H9 (cell line): ENCODE measurements around the gene MAPKAP1. TPM values are rescaled to one million over a fixed set of nuclear protein-coding genes. Genes with fewer than 3 reads are reported as not detected.

Experiments
- DNase-seq: peaks from one replicate; pipeline ENCODE4 v3.0.0-alpha.2; 2017
- H2AFZ ChIP-seq: one replicate; pipeline ENCODE4 v1.6.1; 2013; ENCODE audit warnings: mild to moderate bottlenecking, low read length, control low read depth, moderate library complexity
- H2AK5ac ChIP-seq: 2 replicates; pipeline ENCODE4 v1.6.1; 2013; ENCODE audit warnings: low read length, control low read depth, mixed read lengths; ENCODE audit not compliant: insufficient read length
- H2BK120ac ChIP-seq: one replicate; pipeline ENCODE4 v1.6.1; 2013; ENCODE audit warnings: low read depth, mild to moderate bottlenecking, low read length, control low read depth, inconsistent platforms; ENCODE audit not compliant: poor library complexity, severe bottlenecking
- H2BK12ac ChIP-seq: 2 replicates; pipeline ENCODE4 v1.6.1; 2013; ENCODE audit warnings: low read length, control low read depth, mixed read lengths, low read depth; ENCODE audit not compliant: insufficient read length
- H2BK15ac ChIP-seq: 2 replicates; pipeline ENCODE4 v1.6.1; 2013; ENCODE audit warnings: low read depth, low read length, control low read depth
- H2BK20ac ChIP-seq: one replicate; pipeline ENCODE4 v1.6.1; 2013; ENCODE audit warnings: low read depth, mild to moderate bottlenecking, low read length, control low read depth, inconsistent platforms; ENCODE audit not compliant: poor library complexity, severe bottlenecking
- H2BK5ac ChIP-seq: 2 replicates; pipeline ENCODE4 v1.6.1; 2013; ENCODE audit warnings: low read length, control low read depth, mixed read lengths; ENCODE audit not compliant: insufficient read length
- H3K14ac ChIP-seq: 2 replicates; pipeline ENCODE4 v1.6.1; 2013; ENCODE audit warnings: low read length, control low read depth; ENCODE audit not compliant: insufficient read depth
- H3K18ac ChIP-seq: 2 replicates; pipeline ENCODE4 v1.6.1; 2013; ENCODE audit warnings: low read depth, mild to moderate bottlenecking, mixed read lengths, low read length, control low read depth; ENCODE audit not compliant: insufficient read length
- H3K23ac ChIP-seq: 2 replicates; pipeline ENCODE4 v1.6.1; 2013; ENCODE audit warnings: low read length, control low read depth, mixed read lengths, low read depth; ENCODE audit not compliant: insufficient read length
- H3K23me2 ChIP-seq: 2 replicates; pipeline ENCODE4 v1.6.1; 2013; ENCODE audit warnings: low read depth, mild to moderate bottlenecking, mixed read lengths, low read length, control low read depth; ENCODE audit not compliant: insufficient read length, poor library complexity, severe bottlenecking
- H3K27ac ChIP-seq: 2 replicates; pipeline ENCODE4 v1.5.1; 2013; ENCODE audit warnings: low read length, control low read depth, mixed read lengths, low read depth; ENCODE audit not compliant: insufficient read length
- H3K27me3 ChIP-seq: 2 replicates; pipeline ENCODE4 v1.6.1; 2013; ENCODE audit warnings: low read length, control low read depth, inconsistent platforms; ENCODE audit not compliant: insufficient read depth
- H3K4ac ChIP-seq: 2 replicates; pipeline ENCODE4 v1.6.1; 2013; ENCODE audit warnings: low read depth, mild to moderate bottlenecking, control low read depth, inconsistent platforms, low read length, moderate library complexity
- H3K4me1 ChIP-seq: 2 replicates; pipeline ENCODE4 v1.6.1; 2013; ENCODE audit warnings: low read length, control low read depth, inconsistent platforms; ENCODE audit not compliant: insufficient read depth
- H3K4me2 ChIP-seq: 2 replicates; pipeline ENCODE4 v1.6.1; 2013; ENCODE audit warnings: low read length, control low read depth, mixed read lengths; ENCODE audit not compliant: insufficient read length, insufficient read depth
- H3K56ac ChIP-seq: 2 replicates; pipeline ENCODE4 v1.6.1; 2013; ENCODE audit warnings: low read depth, mild to moderate bottlenecking, mixed read lengths, low read length, control low read depth; ENCODE audit not compliant: insufficient read length
- H3K79me1 ChIP-seq: 2 replicates; pipeline ENCODE4 v1.6.1; 2013; ENCODE audit warnings: low read depth, mild to moderate bottlenecking, moderate library complexity, low read length, control low read depth, inconsistent platforms; ENCODE audit not compliant: insufficient read depth, poor library complexity, severe bottlenecking
- H3K79me2 ChIP-seq: 2 replicates; pipeline ENCODE4 v1.6.1; 2013; ENCODE audit warnings: low read length, control low read depth, inconsistent platforms; ENCODE audit not compliant: insufficient read depth
- H3K9ac ChIP-seq: 2 replicates; pipeline ENCODE4 v1.6.1; 2013; ENCODE audit warnings: low read length, control low read depth, mixed read lengths; ENCODE audit not compliant: insufficient read length; ENCODE audit errors: extremely low read depth
- H3K9me3 ChIP-seq: one replicate; pipeline ENCODE4 v1.6.1; 2013; ENCODE audit warnings: low read depth, low read length, inconsistent platforms; ENCODE audit not compliant: control insufficient read depth
- H3T11ph ChIP-seq: one replicate; pipeline ENCODE4 v1.6.1; 2013; ENCODE audit warnings: mild to moderate bottlenecking, low read length, control low read depth, inconsistent platforms
- H4K20me1 ChIP-seq: one replicate; pipeline ENCODE4 v1.6.1; 2013; ENCODE audit not compliant: control insufficient read depth, insufficient read length, insufficient read depth
- H4K5ac ChIP-seq: 2 replicates; pipeline ENCODE4 v1.6.1; 2013; ENCODE audit warnings: low read depth, mild to moderate bottlenecking, mixed read lengths, low read length, control low read depth; ENCODE audit not compliant: insufficient read length
- H4K8ac ChIP-seq: replicated peaks from 2 replicates; pipeline ENCODE4 v1.6.1; 2013; ENCODE audit warnings: low read length, control low read depth, mixed read lengths, low read depth; ENCODE audit not compliant: insufficient read length
- H4K91ac ChIP-seq: 2 replicates; pipeline ENCODE4 v1.6.1; 2013; ENCODE audit warnings: low read depth, mild to moderate bottlenecking, moderate library complexity, mixed read lengths, low read length, control low read depth; ENCODE audit not compliant: insufficient read length
- H3K27ac Mint-ChIP-seq, 3 experiments: 2 replicates in 2 of 3; 3 replicates in 1 of 3; pipeline ENCODE4 v1.8.0; 2020 to 2021; ENCODE audit warnings: mixed read lengths in 3 of 3, mild to moderate bottlenecking in 1 of 3, moderate library complexity in 1 of 3
- H3K27me3 Mint-ChIP-seq: 2 replicates; pipeline ENCODE4 v1.8.0; 2021; ENCODE audit warnings: low read depth, mild to moderate bottlenecking, moderate library complexity, mixed read lengths
- H3K36me3 Mint-ChIP-seq, 3 experiments: 2 replicates in 2 of 3; 3 replicates in 1 of 3; pipeline ENCODE4 v1.8.0; 2020 to 2021; ENCODE audit warnings: low read depth in 3 of 3, mixed read lengths in 3 of 3; ENCODE audit not compliant: insufficient read depth in 1 of 3
- H3K4me1 Mint-ChIP-seq, 2 experiments: 2 replicates each; pipeline ENCODE4 v1.8.0; 2020; ENCODE audit warnings: mixed read lengths in 2 of 2
- H3K4me3 Mint-ChIP-seq, 2 experiments: 2 replicates in 1 of 2; 3 replicates in 1 of 2; pipeline ENCODE4 v1.8.0; 2020 to 2021; ENCODE audit warnings: mild to moderate bottlenecking in 2 of 2, mixed read lengths in 2 of 2, moderate library complexity in 1 of 2
- H3K9me3 Mint-ChIP-seq, 2 experiments: 2 replicates in 1 of 2; 3 replicates in 1 of 2; pipeline ENCODE4 v1.8.0; 2020; ENCODE audit warnings: mild to moderate bottlenecking in 2 of 2, mixed read lengths in 2 of 2, moderate library complexity in 1 of 2
- WGBS: extraction: QIAGEN DNeasy Blood & Tissue Kit; methylation state at CpG from one replicate; pipeline ENCODE4 v1.1.7; 2013; ENCODE audit warnings: missing lambda C conversion rate, low lambda C conversion rate, mixed read lengths; ENCODE audit not compliant: insufficient read length; ENCODE audit errors: extremely low coverage; 5-methylcytosine and 5-hydroxymethylcytosine counted together
- total RNA-seq: library from RNA; stranded (reverse); gene quantifications from 2 replicates; pipeline ENCODE4 v1.2.1, GENCODE V29; 2021
- TF ChIP-seq, protein P1 (sequence below): fragments of 200-600 bp; sonication (generic); conservative IDR thresholded peaks from 3 replicates; pipeline ENCODE4 v1.8.0; 2021; ENCODE audit warnings: antibody characterized with exemption, mild to moderate bottlenecking

Gene MAPKAP1
- total RNA-seq, 1 experiment from 2014 or later, result 97.0 TPM

DNA sequence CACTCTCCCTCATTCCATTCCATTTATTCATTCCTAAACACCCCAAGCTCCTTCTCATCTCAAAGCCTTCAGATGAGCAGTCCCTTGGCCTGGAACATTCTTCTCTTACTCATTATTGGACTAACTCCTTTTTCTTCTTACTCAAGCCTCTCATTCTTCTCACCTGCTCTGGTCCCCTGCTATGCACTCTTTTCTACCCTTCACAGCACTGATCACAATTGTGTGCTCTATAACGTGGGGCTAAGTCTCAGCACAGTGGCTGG lies 212.4 kb downstream of the MAPKAP1 start:
- H3K9ac ChIP-seq, result no peak overlapping the region
- H3K36me3 Mint-ChIP-seq, result no peaks in the 10 kb centered on the region
- no peak overlapping the region for H4K91ac ChIP-seq

More for the DNA sequence above, 212.4 kb downstream of the MAPKAP1 start:
- TF ChIP-seq, protein P1, sequence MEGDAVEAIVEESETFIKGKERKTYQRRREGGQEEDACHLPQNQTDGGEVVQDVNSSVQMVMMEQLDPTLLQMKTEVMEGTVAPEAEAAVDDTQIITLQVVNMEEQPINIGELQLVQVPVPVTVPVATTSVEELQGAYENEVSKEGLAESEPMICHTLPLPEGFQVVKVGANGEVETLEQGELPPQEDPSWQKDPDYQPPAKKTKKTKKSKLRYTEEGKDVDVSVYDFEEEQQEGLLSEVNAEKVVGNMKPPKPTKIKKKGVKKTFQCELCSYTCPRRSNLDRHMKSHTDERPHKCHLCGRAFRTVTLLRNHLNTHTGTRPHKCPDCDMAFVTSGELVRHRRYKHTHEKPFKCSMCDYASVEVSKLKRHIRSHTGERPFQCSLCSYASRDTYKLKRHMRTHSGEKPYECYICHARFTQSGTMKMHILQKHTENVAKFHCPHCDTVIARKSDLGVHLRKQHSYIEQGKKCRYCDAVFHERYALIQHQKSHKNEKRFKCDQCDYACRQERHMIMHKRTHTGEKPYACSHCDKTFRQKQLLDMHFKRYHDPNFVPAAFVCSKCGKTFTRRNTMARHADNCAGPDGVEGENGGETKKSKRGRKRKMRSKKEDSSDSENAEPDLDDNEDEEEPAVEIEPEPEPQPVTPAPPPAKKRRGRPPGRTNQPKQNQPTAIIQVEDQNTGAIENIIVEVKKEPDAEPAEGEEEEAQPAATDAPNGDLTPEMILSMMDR, result no peak
- Histone ChIP-seq H4K8ac (no peak overlapping the region), H3T11ph (no peak overlapping the region), H3K79me2 (no peaks in the 10 kb centered on the region), H2BK20ac (no peak overlapping the region), H3K14ac (no peak overlapping the region), H3K79me1 (no peaks in the 10 kb centered on the region), H3K4me2 (no peak overlapping the region), H2BK120ac (no peak overlapping the region), H3K27me3 (no peaks in the 10 kb centered on the region), H3K4me1 (peaks cover 17% of the 10 kb centered on the region), H3K18ac (no peak overlapping the region), H3K23me2 (no peaks in the 10 kb centered on the region), H4K20me1 (no peaks in the 10 kb centered on the region), H2AFZ (no peak overlapping the region), H2BK5ac (no peak overlapping the region), H3K23ac (no peak overlapping the region), H2BK12ac (no peak overlapping the region), H3K4ac (no peak overlapping the region), H4K5ac (no peak overlapping the region), H3K27ac (no peak overlapping the region), H3K56ac (no peak overlapping the region), H3K9me3 (no peaks in the 10 kb centered on the region), H2BK15ac (no peak overlapping the region), H2AK5ac (no peak overlapping the region)
- H3K27me3 Mint-ChIP-seq, result no peaks in the 10 kb centered on the region
- H3K4me1 Mint-ChIP-seq, result peaks cover 31 to 34% of the 10 kb centered on the region in 2 experiments
- no peak overlapping the region; a peak in 1 of 7 replicates for H3K27ac Mint-ChIP-seq
- no peak for DNase-seq
- no CpG with 5 or more reads among the region's 1 CpG for WGBS
- H3K9me3 Mint-ChIP-seq, result no peaks in the 10 kb centered on the region
- H3K4me3 Mint-ChIP-seq, result no peak overlapping the region
